ENCODE results near the gene TMEM245.
"Not testable (repeated sequence)": the region's sequence is repeated elsewhere in the genome, so short reads cannot be mapped to it uniquely, and the experiment has no call there.

The TMEM245 gene

GRCh38 chr9:108973895-108974294, 145.9 kb downstream of the TMEM245 start:
- no peak for DNase-seq

DNA sequence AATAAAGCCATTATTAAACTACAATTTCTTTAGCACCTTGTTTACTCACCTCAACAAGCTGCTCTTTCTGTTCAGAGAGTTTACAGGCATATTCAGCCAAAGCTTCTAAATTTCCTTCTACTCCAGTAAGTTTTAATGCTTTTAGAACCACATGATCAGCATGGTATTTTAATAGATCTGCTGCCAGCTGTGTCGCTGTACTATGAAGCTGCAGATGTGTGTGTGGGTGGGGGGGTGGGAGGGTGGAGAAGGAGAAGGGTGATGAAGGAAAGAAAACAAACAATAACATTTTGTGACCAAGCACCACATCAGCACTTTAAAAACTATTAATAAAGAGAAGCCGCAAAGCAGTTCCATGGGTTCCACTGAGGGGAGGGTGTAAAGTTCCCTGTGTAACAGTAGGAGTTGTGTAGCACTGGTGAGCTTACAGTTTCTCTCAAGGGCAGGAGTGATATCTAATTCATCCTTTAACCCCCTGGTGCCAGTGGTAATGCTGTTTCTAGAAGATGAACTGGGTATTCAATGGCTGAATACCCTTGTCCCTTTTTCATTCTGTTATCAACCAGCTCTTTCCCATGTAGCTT, 147.0 kb downstream of the TMEM245 start:
- no peak for DNase-seq

DNA sequence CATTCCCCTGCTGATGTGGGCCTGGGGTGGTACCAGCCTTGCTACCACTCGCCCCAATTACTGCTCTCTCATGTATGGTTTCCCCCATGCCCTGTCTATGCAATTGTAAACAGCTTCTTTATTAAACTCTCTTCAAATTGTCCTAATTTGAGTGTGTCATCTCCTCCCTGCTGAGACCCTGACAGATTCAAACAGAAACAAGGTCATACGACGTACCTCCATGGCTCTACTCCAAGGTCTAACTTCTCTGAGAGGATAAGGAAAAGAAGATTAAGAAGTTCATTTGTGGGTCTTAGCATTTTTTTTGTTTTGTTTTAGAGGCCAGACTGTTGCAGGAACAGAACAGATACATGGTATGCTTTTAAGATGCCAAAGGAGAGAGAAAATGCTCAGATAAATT, 147.6 kb downstream of the TMEM245 start:
- DNase-seq, result no peak

DNA sequence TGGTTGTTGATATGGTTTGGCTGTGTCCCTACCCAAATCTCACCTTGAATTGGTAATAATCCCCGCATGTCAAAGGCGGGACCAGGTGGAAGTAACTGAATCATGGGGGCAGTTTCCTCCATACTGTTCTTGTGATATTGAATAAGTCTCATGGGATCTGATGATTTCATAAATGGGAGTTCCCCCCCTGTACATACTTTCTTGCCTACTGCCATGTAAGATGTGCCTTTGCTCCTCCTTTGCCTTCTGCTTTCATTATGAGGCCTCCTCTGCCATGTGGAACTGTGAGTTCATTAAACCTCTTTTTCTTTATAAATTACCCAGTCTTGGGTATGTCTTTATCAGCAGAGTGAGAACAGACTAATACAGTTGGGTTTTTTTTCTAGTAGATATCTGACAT, 148.4 kb downstream of the TMEM245 start:
- not testable (repeated sequence) for DNase-seq

DNA sequence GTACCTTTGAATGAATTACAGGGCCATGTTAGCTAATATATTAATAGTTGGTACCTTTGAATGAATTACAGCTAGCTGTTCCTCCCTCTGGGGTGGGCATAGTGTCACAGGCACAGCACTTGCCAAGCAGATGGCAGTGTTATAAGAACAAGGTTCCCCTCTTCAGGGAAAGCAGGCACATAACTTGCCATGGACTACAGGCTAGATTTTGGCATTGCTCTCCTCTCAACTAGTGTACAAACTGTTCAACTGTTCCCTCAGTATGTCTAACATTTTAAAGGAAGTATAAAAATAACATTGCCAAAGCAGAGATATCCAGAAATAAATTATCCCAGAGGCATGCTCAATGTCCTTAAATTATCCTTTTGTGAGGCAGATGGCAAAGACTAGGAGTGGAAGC, 151.8 kb downstream of the TMEM245 start:
- no peak for DNase-seq

All from cortex of kidney (tissue), 1 donor.